SKM-1 treated with dmso at 0.1 percent for 144 hours (cell line): ENCODE results near the gene ADAT2.

Experiments used
- DNase-seq: peaks from one replicate; lab custom pipeline; 2025; ENCODE audit not compliant: unreplicated experiment; lab: John Stamatoyannopoulos, UW

ADAT2 gene

DNA sequence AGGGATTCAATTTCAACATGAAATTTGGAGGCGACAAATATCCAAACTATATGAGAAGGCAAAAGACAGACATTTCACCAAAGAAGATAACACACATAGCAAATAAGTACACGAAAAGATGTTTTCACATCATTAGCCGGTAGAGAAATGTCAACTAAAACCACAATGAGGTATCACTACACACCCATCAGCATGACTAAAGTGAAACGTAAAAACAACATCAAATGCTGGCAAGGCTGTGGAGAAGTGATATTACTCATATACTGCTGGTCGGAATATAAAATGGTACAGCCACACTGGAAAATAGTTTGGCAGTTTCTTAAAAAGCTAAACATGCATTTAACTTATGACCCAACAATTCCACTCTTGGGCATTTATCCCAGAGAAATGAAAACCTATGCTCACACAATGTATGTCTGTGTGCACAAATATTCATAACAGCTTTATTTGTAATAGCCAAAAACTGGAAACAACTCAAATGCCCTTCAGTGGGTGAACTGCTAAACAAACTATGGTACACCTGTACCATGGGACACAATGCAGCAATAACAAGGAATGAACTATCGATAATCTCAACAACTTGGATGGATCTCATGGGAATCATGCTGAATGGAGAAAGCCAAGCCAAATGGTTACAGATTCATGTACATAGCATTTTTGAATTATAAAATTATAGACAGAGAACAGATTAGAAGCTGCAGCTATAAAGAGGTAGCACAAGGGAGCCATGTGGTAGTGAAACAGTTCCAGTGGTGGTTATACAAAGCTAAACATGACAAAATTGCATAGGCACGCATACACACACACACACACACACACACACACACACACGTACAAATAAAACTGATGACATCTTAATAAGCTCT is 8.6 kb downstream of the ADAT2 start:
- no peak for DNase-seq

DNA sequence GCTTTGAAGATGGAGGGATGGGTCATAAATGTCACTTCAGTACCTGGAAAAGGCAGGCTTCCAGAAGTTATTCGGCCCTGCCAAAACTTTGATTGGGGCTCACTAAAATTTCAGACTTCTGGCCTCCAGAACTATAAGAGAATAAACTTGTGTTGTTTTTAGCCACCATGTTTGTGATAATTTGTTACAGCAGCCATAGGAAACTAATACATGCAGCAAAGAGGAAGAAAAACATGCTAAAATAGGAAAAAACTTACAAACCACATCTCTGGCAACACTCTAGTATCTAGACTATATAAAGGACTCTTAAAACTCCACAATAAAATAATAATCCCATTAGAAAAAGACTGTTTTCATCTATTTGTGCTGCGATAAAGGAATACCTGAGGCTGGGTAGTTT is 9.5 kb downstream of the ADAT2 start:
- no peak for DNase-seq

DNA sequence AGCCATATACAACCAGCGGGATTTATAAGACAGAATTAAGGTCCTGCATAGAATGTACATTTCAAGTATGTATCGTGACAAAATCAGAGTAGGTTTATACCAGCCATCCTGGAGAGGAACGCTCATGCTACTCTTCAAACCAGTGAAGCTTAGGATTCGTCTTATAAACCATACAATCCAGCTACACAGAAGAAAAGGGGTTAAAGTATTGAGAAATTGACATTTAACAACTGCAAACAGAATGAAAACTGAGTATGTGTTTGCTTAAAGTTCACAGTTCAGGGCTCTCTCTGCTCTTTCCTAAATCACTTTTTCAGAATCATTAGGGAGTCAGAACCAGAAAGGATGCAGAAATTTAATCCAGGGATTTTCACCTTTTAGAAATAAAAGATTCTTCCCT is 17.9 kb downstream of the ADAT2 start:
- DNase-seq = no peak

DNA sequence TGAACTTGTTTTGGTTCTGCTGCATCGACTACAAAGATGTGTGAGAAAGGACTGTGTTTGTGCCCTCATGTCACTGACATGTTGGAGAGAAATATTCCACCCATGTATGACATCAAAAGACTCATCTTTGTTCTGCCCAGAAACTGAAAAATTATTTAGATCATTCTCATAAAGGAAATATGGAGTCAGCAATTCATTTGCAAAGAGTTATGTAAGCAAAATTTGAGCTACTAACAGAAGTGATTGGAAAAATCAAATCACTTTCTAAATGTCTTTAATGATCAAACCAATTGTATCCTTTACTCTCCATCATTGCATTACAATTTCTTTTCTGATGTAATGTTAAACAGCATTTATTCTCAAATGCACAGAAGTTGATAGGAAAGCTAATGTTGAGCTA is 19.3 kb downstream of the ADAT2 start:
- DNase-seq = no peak

DNA sequence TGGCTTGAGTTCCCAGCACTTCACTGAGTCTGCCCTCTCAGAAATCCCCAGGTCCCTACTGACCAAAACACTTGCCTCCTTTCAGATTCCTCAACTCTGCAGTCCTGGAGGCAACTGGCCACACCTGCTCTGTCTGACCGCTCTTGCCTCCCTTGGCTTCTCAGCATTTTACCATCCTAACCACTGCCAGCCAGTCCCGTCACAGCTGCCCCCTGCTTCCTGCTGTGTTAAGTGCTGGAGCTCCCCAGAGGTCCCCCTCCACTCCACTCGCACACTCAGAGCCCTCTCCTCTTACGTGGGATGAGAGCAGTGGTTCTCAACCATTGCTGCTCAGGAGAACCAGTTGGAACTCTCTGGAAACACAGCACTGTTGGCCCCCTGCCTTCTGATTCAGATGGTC is 20.5 kb downstream of the ADAT2 start:
- no peak for DNase-seq

DNA sequence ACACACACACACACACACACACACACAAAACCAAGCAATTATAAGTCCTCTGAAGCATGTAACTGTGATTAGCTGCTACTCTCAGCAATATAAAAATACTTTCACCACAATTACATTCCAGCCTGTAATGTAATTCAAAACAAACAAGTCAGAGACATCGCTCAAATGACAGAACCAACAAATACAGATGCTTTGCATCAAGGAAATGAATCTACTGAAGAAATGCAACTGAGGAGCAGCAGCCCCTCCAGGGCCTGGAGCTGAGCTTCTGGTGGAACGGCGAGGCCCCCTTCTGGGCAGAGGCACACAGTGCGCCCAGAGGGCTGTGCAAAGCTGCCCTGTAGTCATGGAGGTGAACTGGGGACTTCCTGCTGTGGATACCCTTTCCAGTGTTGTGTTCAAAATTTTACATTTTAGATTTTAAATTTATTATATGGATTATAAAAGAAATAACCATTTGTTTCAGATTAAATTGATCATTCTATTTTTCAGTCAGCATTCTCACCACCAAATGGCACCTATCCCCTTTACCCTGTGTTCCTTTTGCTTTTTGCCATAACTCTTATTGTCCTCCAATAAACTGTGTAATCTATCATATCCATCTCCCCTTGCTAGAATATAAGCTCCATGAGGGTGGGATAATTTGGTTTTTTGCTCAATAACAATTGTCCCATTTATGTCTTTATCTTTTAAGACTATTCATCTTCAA is 23.2 kb downstream of the ADAT2 start:
- peak; percentile 33 for DNase-seq

DNA sequence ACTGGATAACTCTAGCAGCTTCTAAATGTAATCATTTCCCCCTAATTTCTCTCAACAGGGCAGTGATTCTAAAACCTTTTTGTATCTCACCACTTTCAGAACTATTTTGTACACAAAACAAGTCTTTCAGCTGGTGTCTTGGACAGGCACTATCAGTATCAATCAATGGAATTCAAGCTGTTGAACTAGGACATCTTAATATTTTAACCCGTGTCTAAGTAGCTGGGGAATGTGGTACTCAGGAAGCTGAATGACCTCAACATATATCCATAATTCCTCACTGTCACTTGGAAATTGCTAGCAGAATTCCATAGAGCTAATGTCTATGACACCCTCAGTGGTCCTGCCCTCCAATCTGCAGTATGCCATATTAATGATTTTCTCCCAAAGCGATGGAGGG is 24.5 kb downstream of the ADAT2 start:
- no peak for DNase-seq

DNA sequence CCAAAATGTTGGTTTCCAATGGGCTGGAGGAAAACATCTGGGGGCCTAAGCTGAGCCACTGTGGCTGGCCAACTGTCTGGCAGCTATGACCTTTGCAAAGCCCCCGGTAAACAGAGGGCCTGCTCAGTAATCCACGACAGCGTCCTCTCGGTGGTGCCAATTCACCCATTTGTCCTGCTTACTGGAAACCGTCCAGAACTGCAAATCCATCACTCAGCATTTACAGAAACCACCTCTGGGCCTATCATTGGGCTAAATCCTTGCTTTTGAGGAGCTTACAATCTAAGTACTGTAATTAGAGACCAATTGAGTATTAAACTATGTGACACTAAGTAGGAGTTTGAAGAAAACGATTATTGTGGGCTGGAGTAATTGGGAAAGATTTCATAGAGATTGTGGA is 31.0 kb downstream of the ADAT2 start:
- DNase-seq = no peak

DNA sequence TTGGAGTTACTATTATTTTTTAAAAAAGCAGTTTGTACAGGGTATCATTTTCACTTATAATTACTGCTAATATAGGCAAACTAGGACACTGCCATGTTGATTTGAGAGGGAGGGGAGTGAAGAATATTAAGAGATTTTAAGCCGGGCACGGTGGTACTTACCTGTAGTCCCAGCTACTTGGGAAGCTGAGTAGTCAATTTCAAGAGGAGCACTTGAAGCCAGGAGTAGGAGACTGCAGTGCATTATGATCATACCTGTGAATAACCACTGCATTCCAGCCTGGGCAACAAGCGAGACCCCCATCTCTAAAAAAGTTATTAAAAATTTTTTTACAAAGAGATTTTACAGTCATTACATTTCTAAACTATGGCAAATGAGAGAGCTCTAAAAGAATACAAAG is 35.7 kb downstream of the ADAT2 start:
- DNase-seq = no peak

DNA sequence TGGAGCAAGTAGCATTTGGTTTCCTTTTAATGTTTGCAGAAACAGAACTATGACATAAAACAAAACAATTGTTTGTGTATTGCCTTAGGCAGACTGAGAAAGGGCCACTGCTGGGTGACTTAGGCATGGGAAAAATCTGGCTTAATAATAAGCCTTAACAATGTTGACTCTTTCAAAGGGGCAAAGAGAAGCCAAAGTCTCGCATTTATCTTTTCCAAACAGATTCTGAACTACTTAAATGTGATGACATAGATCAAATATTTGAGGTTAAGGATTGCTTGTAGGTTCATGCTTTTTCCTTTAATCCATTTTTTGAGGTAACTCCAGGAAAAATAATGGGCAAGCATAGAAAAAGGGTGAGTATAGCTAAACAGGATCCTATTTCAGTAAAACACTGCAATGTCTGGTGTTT is 39.6 kb downstream of the ADAT2 start:
- no peak for DNase-seq

DNA sequence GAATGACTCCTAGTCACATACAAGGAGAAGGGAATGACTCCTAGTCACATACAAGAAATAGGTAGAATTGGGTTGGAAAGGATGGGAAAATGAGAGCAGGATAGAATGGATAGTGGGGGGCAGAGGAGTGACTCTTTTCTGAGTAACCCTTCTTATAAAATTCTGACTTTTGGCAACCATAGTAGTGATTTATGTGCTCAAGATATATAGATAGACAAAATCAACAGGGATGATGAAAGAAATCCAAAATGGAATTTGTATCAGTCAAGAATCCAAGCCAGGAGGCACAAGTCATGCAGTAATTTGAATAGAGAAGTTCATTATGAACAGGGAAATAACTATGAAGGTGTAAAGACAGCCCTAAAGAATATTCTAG is 41.7 kb downstream of the ADAT2 start:
- no peak for DNase-seq

DNA sequence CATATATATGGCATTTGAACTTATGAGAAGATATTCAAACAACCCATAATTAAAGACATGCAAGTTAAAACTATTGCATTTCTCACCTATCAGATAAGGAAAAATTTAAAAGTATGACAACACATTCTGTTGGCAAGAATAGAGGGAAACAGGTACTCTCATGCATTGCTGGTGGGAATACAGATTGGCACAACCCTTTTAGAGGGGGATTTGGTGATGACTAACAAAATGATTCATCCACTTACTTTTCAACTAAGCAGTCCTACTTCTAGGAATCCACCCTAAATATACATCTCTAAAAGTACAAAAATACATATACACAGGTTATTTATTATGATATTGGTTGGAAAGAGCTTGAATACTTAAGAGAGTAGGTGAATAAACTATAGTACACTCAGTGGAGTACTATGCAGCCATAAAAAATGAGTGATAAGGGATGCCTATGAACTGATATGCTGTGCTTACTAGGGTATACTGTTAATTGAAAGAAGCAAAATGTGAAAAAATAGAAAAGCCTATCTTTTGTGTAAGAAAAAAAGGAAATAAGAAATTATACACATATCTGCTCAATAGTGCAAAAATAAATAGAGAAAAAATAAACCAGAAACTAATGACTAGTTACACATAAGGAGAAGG is 42.2 kb downstream of the ADAT2 start:
- DNase-seq = no peak

DNA sequence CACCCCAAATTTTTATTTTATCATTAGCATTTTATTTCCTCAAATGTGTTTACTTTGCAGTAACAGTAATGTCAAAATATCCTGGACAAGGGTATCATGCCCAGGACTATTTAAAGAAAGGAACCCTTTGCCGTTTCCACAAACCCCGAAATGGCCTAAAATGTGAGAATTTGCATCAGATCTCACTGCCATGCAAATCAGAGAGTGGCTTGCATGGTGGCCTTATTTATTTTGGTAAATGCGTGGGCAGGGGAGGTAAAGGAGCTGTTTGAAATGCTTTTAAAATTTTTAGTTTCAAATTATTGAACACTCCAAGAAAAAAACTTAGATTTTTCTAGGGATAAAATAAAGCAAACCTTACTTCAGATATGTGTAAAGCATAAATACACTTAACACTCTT is 43.8 kb downstream of the ADAT2 start:
- no peak for DNase-seq

DNA sequence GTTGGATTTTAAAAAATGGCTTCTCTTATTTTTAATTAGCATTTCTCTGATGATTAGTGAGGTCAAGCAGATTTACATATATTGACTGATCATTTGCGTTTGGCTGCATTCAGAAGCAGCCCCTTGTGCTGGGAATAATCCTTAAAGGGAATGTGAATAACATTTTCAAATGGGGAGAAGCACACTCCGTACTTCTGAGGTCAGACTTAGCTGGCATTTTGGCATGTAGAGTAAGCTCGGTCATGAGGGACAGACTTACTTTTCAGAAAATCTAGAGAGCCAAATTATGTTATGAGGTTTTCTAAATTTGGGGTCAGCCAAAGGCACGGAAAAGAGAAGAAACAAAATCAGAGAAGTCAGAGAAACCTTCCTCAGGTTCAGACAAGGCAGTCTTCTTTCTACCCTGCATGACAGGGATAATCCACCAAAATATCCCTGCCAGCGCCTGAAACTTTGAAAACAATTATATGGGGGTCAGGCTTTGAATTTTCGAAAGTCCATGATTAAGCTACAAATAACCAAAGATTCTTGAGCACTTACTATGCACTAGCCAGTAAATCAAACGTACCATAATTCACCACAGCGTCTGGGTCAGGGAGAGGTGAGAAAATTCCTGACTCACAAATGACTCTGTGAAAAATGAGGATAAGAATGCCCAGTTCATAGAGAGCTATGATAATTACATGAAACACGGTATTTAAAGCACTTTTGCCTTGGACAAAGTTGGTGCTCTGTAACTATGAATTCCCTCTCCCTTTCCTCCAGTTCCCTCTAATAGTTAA is 44.9 kb downstream of the ADAT2 start:
- DNase-seq = no peak

DNA sequence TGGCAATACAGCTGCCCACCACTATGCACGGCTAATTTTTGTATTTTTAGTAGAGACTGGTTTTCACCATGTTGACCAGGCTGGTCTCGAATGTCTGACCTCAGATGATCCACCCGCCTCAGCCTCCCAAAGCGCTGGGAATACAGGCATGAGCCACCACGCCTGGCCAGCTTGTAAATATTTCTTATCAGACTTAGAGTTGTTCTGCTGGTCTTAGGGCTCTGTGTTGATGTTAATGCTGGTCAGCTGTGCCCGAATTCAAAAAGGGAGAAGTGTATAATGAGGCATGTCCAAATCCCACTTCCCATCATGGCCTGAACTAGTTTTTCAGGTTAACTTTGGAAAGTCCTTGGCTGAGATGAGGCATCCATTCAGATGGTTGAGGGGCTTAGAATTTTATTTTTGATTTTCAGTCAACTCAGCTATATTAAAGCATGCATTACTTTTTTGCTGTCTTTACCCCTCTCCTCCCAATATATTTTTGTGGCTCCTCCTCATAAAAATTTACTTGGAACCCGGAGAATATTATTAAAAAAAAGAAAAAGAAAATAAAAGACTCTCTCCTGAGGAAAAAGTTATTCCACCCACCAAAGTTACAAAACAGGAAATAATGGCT is 47.7 kb downstream of the ADAT2 start:
- no peak for DNase-seq

DNA sequence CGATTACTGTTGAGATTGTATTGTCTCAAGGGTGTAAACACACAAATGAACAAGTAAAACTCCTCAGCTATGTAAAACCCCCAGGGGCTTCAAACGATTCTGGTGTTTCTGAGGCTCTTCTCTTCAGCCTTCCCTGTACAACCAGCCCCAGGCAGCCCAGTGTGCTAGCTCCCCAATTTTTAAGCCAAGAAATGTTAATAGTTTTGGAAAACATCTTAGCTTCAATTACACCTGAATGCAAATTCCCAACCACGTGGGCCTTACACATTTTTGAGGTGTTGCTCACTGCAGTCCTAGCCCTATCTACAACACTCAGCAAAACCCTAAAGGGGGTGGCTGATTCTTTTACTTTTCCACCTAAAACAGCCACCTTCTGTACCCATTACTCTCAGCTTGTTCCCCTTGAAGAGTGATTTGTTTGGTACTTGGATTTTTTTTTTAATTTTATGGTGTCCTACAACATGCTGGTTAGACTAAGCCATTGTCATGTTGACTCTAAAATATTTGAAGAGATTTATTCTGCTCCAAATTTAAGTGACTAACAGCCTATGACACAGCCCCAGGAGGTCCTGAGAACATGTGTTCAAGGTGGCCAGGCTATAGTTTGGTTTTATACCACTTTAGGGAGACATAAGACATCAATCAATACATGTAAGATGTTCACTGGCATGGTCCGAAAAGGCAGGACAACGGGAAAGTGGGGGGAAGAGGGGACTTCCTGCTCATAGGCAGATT is 48.7 kb downstream of the ADAT2 start:
- no peak for DNase-seq

DNA sequence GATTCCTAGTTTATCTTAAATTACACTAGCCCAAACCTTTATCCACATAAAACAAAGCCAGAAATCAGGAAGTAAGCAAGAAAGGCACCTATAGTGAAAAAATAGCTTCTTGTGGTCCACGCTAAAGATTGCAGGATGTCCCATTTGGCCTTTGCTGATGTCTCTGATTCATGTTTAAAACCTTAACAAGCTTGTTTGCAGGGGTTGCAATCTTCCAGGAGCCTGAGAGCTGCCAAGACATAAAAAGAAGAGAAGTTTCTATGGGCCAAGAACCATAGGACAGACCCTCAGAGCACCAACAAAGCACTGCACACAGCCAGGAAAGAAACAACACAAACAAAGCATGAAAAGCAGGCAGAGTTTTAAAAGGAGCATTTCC is 49.4 kb downstream of the ADAT2 start:
- no peak for DNase-seq

DNA sequence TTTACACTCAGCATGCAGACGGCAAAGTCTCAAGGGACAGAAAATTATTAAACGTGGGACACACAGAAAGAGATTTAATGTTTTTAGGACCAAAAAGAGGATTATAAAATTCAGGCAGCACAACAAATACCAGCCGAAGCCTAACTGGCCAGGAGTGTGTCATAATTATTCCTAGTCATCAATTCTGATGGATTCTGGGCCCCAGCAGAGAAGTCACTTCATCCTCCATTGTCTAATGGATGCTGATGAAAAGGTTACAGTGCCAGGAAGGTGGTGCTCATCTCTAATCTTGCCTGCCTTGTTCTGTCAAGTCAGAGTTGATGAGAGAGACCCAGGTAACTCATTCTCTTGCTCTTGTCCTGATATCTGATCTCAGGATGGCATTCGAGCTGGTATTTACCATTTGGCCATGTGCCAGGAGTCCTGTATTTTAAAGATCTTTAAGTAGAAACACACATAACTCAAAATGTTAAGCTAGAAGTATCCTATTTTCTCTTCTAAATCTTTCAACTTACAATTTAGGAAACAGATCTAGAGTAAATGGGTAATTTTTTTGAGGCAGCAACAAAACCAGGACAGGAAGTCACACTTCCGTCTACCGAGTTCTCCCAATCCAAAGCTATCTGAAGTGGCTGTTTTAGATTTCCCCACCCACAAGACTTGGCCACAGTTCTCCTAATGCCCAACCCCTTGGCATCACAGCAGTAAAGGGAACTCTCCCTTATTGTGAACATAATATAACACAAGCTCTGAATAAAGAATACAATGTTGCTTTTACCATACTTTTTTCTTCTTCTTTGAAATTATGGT is 50.0 kb downstream of the ADAT2 start:
- no peak for DNase-seq

DNA sequence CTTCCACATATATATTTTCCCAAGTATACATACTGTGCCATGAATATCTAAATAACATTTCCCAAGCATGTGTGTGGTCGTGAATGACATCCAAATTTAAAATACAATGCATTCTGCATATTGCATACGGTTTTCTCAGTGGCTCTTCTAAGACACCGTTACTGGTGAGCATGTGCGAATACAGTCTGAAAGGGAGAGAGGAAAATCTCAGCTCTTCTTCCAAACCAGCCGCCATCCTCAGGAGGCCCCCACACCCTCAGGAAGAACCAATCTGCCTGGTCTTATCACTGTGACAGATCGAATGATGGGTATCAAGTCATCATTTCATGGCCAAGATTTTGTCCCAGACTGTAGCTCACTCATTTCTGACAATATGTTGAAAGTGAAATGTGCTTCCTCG is 50.7 kb downstream of the ADAT2 start:
- no peak for DNase-seq

DNA sequence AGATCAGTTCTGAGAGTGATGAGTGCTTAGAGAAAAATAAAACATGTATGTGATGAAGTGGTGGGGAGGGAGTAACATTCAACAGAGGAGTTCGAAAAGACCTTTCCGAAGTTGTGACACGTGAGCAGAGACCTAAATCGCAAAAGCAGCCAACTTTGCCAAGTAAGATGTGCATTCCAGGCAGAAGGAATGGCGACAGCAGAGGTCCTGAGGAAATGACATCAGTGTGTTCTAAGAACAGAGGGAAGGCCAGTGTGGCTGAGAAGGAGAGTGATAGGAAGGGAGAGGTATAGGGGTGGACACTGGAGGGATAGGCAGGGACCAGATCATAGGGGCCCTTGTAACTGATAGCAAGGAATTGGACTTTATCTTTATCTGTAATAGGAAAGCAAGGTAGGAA is 51.3 kb downstream of the ADAT2 start:
- DNase-seq = no peak
